DMS153 treated with DMSO at 0.1 percent for 48 hours (cell line): Measurements from ENCODE around the gene PLCH1.

ENCODE experiments used
- DNase-seq: peaks from one replicate; lab custom pipeline; 2025; ENCODE audit not compliant: unreplicated experiment; lab: John Stamatoyannopoulos, UW

PLCH1 gene

GRCh38 chr3:155496206-155496605 is 248.7 kb downstream of the PLCH1 start:
- no peak for DNase-seq

- no peak for DNase-seq
Measured at GRCh38 chr3:155495387-155495786, 249.5 kb downstream of the PLCH1 start.

- DNase-seq, result no peak
Measured at GRCh38 chr3:155494332-155494731, 250.5 kb downstream of the PLCH1 start.

- no peak for DNase-seq
Measured at GRCh38 chr3:155492841-155493240, 252.0 kb downstream of the PLCH1 start.

- no peak for DNase-seq
Measured at GRCh38 chr3:155491696-155492095, 253.2 kb downstream of the PLCH1 start.

GRCh38 chr3:155488671-155489070 is 256.2 kb downstream of the PLCH1 start:
- DNase-seq, result no peak

- no peak for DNase-seq
Measured at GRCh38 chr3:155485897-155486296, 259.0 kb downstream of the PLCH1 start.

- no peak for DNase-seq
Measured at GRCh38 chr3:155481591-155481990, 263.3 kb downstream of the PLCH1 start.

- DNase-seq, result no peak
Measured at GRCh38 chr3:155481089-155481488, 263.8 kb downstream of the PLCH1 start.

GRCh38 chr3:155465664-155466063 is 279.2 kb downstream of the PLCH1 start:
- no peak for DNase-seq

- DNase-seq, result no peak
Measured at GRCh38 chr3:155462672-155463071, 282.2 kb downstream of the PLCH1 start.

- no peak for DNase-seq
Measured at GRCh38 chr3:155457591-155457990, 287.3 kb downstream of the PLCH1 start.

GRCh38 chr3:155455765-155456164 is 289.1 kb downstream of the PLCH1 start:
- DNase-seq, result no peak

- no peak for DNase-seq
Measured at GRCh38 chr3:155453512-155453911, 291.4 kb downstream of the PLCH1 start.

- no peak for DNase-seq
Measured at GRCh38 chr3:155449613-155450267, 295.1 kb downstream of the PLCH1 start.

- no peak for DNase-seq
Measured at GRCh38 chr3:155448531-155448930, 296.3 kb downstream of the PLCH1 start.

- no peak for DNase-seq
Measured at GRCh38 chr3:155446366-155446765, 298.5 kb downstream of the PLCH1 start.

- DNase-seq, result no peak
Measured at GRCh38 chr3:155444771-155445170, 300.1 kb downstream of the PLCH1 start.

GRCh38 chr3:155443815-155444214 is 301.1 kb downstream of the PLCH1 start:
- DNase-seq, result no peak

GRCh38 chr3:155442072-155442471 is 302.8 kb downstream of the PLCH1 start:
- DNase-seq, result no peak

GRCh38 chr3:155441506-155441905 is 303.4 kb downstream of the PLCH1 start:
- no peak for DNase-seq

GRCh38 chr3:155441026-155441425 is 303.8 kb downstream of the PLCH1 start:
- DNase-seq, result no peak

- no peak for DNase-seq
Measured at GRCh38 chr3:155435821-155436220, 309.1 kb downstream of the PLCH1 start.
